ENCODE measurements around the gene HIVEP1.

DNA sequence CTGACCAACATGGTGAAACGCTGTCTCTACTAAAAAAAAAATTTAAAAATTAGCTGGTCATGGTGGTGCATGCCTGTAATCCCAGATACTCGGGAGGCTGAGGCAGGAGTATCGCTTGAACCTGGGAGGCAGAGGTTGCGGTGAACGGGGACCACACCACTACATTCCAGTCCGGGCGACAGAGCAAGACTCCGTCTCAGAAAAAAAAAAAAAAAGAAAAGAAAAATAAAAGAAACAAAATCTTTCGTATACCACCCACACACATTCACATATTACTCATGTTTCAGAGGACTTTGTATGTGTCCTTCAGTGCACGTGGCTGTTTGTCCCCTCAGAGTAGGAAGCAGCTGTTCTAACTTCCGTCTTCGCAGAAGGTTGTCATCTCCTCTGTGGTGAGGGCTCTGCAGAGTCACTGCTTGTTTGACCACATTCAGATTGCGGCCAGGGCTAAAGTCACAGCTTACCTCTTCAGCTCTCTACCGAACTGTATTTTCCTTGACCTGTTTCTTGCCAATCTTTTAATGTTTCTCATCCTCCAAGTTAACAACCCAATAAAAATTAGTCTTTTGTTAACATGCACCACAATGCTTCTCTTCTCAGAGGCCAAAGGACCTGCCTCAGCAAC lies 36.6 kb upstream of the HIVEP1 start:
- TF ChIP-seq, protein P1, sequence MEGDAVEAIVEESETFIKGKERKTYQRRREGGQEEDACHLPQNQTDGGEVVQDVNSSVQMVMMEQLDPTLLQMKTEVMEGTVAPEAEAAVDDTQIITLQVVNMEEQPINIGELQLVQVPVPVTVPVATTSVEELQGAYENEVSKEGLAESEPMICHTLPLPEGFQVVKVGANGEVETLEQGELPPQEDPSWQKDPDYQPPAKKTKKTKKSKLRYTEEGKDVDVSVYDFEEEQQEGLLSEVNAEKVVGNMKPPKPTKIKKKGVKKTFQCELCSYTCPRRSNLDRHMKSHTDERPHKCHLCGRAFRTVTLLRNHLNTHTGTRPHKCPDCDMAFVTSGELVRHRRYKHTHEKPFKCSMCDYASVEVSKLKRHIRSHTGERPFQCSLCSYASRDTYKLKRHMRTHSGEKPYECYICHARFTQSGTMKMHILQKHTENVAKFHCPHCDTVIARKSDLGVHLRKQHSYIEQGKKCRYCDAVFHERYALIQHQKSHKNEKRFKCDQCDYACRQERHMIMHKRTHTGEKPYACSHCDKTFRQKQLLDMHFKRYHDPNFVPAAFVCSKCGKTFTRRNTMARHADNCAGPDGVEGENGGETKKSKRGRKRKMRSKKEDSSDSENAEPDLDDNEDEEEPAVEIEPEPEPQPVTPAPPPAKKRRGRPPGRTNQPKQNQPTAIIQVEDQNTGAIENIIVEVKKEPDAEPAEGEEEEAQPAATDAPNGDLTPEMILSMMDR (IDR thresholded peaks at IDR 0.05), result no peak
- no peak for TF ChIP-seq POLR2A (IDR thresholded peaks at IDR 0.05)

All from body of pancreas (tissue), 4 donors.